Measurements from ENCODE around the gene MAEL. TPM values are rescaled to one million over a fixed set of nuclear protein-coding genes. Genes with fewer than 3 reads are reported as not detected.

Gene MAEL
- total RNA-seq, 1 experiment from 2014 or later, result 0.26 TPM

DNA sequence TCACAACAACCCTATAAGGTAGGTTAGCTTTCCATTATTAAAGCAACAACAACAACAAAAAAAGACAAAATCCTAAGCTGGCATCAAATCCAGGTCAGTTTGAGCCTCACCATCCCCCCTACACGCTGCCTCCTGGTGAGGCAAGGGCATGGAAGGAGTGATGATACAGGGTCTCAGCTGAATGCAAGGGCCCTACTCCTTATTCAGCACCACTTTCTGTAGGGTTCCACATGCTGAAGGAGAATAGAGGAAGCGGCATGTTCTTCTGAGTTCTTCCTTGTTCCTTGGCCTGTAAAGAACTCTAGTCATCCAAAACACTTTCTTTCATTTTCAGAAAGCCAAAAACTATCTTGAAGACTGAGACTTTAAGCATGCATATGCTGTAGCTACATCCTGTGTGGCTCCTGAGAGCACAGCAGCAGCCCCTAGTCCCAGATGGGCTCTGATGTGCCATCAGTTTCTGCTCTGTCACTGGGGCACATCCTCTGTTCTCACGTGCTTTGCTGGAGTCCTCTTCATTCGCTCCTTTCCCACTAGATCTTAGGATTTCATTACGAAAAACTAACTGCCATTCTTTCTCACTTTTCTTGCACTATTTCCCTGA lies 19.9 kb upstream of the MAEL start:
- H3K27me3 Mint-ChIP-seq (ENCODE audit: low read depth), result peaks cover 54% of the 10 kb centered on the region
- no peak for TF ChIP-seq FOXP4 (CRISPR knock-in tag; IDR thresholded peaks at IDR 0.05)
- TF ChIP-seq, protein P1, sequence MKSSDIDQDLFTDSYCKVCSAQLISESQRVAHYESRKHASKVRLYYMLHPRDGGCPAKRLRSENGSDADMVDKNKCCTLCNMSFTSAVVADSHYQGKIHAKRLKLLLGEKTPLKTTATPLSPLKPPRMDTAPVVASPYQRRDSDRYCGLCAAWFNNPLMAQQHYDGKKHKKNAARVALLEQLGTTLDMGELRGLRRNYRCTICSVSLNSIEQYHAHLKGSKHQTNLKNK (CRISPR knock-in tag; IDR thresholded peaks at IDR 0.05), result no peak
- no peak overlapping the region for H3K27ac Mint-ChIP-seq
- ChIA-PET CTCF (interaction anchor here (0.7 kb wide), 1 partner anchor 373 kb away, joined by 3 read pairs; no protein-coding TSS in a partner anchor), POLR2A (interaction anchor here (0.6 kb wide), 1 partner anchor 458 kb away, joined by 3 read pairs; no protein-coding TSS in a partner anchor)
- ATAC-seq, result no peak
- no peak for DNase-seq (ENCODE audit: low spot score)
- H3K4me3 Mint-ChIP-seq, result no peak overlapping the region
- no peaks in the 10 kb centered on the region for H3K36me3 Mint-ChIP-seq
- no peaks in the 10 kb centered on the region for H3K9me3 Mint-ChIP-seq
- H3K4me1 Mint-ChIP-seq, result peaks cover 15% of the 10 kb centered on the region

DNA sequence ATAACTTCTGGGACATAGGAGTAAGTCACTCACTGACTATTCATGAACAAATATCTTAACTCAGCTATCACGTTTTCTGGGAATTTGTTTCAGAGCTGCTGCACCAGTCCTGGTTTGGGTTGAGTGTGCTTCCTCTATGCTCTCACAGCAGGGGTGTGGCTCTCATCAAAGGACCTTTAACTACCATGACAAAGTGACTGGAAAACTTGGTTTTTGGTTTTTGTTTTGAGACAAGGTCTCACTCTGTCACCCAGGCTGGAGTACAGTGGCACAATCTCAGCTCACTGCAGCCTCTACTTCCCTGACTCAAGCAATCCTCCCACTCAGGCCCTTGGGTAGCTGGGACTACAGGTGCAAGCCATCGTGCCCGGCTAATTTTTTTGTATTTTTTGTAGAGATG lies 17.8 kb upstream of the MAEL start:
- peaks cover 67% of the 10 kb centered on the region for H3K27me3 Mint-ChIP-seq (ENCODE audit: low read depth)
- no peaks in the 10 kb centered on the region for H3K9me3 Mint-ChIP-seq
- DNase-seq (ENCODE audit: low spot score) (no peak), ATAC-seq (no peak)
- no peak overlapping the region for H3K27ac Mint-ChIP-seq
- no peaks in the 10 kb centered on the region for H3K36me3 Mint-ChIP-seq
- no peak for TF ChIP-seq TEAD4 (CRISPR knock-in tag; IDR thresholded peaks at IDR 0.05)
- TF ChIP-seq ZBTB43 (CRISPR knock-in tag; IDR thresholded peaks at IDR 0.05), result no peak
- TF ChIP-seq ZNF671 (CRISPR knock-in tag; IDR thresholded peaks at IDR 0.05), result no peak
- TF ChIP-seq ZNF317 (CRISPR knock-in tag; IDR thresholded peaks at IDR 0.05; ENCODE audit: borderline replicate concordance, low read depth), result no peak
- TF ChIP-seq NFATC4 (CRISPR knock-in tag; IDR thresholded peaks at IDR 0.05), result no peak
- TF ChIP-seq CREB1 (CRISPR knock-in tag; IDR thresholded peaks at IDR 0.05), result no peak
- no peak for TF ChIP-seq NR1H2 (CRISPR knock-in tag; IDR thresholded peaks at IDR 0.05)
- TF ChIP-seq TCF7 (CRISPR knock-in tag; IDR thresholded peaks at IDR 0.05; ENCODE audit: low read depth), result no peak
- TF ChIP-seq, protein P2, sequence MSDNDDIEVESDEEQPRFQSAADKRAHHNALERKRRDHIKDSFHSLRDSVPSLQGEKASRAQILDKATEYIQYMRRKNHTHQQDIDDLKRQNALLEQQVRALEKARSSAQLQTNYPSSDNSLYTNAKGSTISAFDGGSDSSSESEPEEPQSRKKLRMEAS (CRISPR knock-in tag; IDR thresholded peaks at IDR 0.05), result no peak
- TF ChIP-seq ZNF219 (CRISPR knock-in tag; IDR thresholded peaks at IDR 0.05; ENCODE audit: borderline replicate concordance), result no peak
- TF ChIP-seq, protein P3, sequence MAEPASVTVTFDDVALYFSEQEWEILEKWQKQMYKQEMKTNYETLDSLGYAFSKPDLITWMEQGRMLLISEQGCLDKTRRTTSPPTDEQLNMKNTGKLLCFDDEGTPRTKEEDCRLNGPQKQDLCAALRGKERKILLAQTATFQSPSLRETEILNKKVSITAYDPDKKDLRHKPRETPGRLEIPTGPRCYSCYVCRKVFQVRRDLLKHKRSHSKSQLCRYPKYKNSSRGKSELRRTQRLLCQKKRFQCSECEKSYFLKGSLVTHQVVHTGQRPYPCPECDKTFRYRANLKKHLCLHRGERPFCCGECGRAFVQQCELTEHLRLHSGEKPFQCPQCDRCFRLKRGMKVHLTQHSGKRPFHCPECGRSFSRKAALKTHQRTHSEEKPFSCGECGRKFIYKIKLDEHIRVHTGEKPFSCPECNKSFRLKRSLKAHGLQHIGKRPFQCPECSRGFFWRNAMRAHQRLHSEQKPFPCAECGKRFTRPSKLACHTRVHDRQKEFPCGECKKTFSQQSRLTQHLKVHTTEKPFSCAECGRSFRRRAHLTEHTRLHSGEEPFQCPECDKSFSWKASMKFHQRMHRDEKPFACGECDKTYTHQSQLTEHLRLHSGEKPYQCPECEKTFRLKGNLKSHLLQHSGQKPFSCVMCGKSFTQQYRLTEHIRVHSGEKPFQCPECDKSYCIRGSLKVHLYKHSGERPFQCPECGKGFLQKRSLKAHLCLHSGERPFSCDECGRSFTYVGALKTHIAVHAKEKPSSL (CRISPR knock-in tag; conservative IDR thresholded peaks at IDR 0.05), result no peak
- TF ChIP-seq STAT6 (CRISPR knock-in tag; conservative IDR thresholded peaks at IDR 0.05; ENCODE audit: low read depth), result no peak
- TF ChIP-seq, protein P4, sequence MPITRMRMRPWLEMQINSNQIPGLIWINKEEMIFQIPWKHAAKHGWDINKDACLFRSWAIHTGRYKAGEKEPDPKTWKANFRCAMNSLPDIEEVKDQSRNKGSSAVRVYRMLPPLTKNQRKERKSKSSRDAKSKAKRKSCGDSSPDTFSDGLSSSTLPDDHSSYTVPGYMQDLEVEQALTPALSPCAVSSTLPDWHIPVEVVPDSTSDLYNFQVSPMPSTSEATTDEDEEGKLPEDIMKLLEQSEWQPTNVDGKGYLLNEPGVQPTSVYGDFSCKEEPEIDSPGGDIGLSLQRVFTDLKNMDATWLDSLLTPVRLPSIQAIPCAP (CRISPR knock-in tag; IDR thresholded peaks at IDR 0.05), result no peak
- no peak for TF ChIP-seq IRF2 (CRISPR knock-in tag; IDR thresholded peaks at IDR 0.05; ENCODE audit: borderline replicate concordance, low read depth)
- TF ChIP-seq SMAD4 (CRISPR knock-in tag; IDR thresholded peaks at IDR 0.05), result no peak
- TF ChIP-seq, protein P1 (CRISPR knock-in tag; IDR thresholded peaks at IDR 0.05), result no peak
- TF ChIP-seq, protein P5, sequence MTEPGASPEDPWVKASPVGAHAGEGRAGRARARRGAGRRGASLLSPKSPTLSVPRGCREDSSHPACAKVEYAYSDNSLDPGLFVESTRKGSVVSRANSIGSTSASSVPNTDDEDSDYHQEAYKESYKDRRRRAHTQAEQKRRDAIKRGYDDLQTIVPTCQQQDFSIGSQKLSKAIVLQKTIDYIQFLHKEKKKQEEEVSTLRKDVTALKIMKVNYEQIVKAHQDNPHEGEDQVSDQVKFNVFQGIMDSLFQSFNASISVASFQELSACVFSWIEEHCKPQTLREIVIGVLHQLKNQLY (CRISPR knock-in tag; IDR thresholded peaks at IDR 0.05), result no peak
- peaks cover 24% of the 10 kb centered on the region for H3K4me1 Mint-ChIP-seq
- H3K4me3 Mint-ChIP-seq, result no peak overlapping the region
- ChIA-PET CTCF (interaction anchor here (0.9 kb wide), 1 partner anchor 88 kb away, joined by 4 read pairs; no protein-coding TSS in a partner anchor), POLR2A (no interaction called here)
